ENCODE data around the gene SPAAR.

The SPAAR gene

DNA sequence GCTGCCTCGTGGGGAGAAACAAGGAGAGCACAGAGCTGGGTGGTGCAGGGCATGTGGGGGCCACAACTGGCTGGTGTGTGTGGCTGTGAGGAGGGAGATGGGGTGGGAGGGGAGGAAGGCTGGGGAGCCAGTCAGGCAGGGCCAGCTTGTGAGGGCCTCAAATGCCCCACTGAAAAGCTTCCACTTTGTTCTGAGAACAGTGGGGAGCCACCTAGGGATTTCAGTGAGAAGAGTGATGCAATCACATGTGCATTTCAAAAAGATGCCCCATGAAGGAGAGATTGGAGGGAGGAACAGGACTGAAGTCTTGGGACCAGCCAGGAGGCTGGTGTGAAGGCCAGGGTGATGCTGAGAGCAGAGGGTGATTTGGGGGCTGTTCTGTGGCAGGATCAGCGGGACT is 40.4 kb upstream of the SPAAR start:
- no peak for DNase-seq
- TF ChIP-seq EZH2 (optimal IDR thresholded peaks at IDR 0.05; ENCODE audit: low read depth, low read length) = no peak

DNA sequence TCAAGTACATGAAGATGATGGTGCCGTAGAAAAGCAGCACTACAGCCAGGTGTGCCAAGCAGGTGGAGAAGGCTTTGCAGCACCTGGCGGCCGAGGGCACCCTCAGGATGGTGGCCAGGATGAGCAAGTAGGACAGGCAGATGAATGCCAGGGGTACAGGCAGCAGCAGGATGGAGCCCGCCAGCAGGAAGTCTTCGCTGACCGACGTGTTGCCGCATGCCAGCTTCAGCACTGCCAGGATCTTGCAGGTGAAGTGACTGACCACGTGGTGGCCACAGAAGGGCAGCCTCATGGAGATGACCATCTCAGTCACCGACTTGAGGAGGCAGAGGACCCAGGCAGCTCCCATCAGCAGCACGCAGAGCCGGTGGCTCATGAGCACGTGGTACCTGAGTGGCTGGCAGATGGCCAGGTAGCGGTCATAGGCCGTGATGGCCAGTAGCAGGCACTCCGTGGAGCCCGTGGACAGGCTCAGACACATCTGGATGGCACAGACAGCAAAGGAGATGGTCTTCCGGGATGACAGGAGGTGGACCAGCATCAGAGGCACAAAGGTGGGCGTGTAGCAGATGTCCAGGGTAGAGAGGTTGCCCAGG is 39.6 kb upstream of the SPAAR start:
- no peaks in the 10 kb centered on the region for H3K79me2 ChIP-seq (ENCODE audit: low read length)
- H3K27ac ChIP-seq (ENCODE audit: low read length) = no peak overlapping the region
- no peak for DNase-seq
- no peak overlapping the region for H3K9ac ChIP-seq (ENCODE audit: low read length)
- no peaks in the 10 kb centered on the region for H3K36me3 ChIP-seq (replicated peaks; ENCODE audit: insufficient read depth, low read length)
- no peak overlapping the region for H2AFZ ChIP-seq (ENCODE audit: low read length)
- TF ChIP-seq EZH2 (optimal IDR thresholded peaks at IDR 0.05; ENCODE audit: low read depth, low read length) (no peak), EZH2phosphoT487 (IDR thresholded peaks at IDR 0.05; ENCODE audit: low read length) (no peak)
- no peak overlapping the region for H3K4me2 ChIP-seq (ENCODE audit: low read depth, low read length)
- H3K4me3 ChIP-seq (ENCODE audit: low read length) = no peak overlapping the region
- H4K20me1 ChIP-seq (ENCODE audit: insufficient read depth, low read length) = no peaks in the 10 kb centered on the region
- peaks cover 2% of the 10 kb centered on the region; the same call in 1 of the 2 replicates for H3K4me1 ChIP-seq (ENCODE audit: low read length)
- no peaks in the 10 kb centered on the region for H3K9me2 ChIP-seq (replicated peaks; ENCODE audit: insufficient read depth, low read length)
- no peaks in the 10 kb centered on the region for H3F3A ChIP-seq (ENCODE audit: insufficient read depth, low read length)
- H3K27me3 ChIP-seq (replicated peaks; ENCODE audit: insufficient read depth, low read length) = no peaks in the 10 kb centered on the region
- no peaks in the 10 kb centered on the region for H3K9me3 ChIP-seq (replicated peaks; ENCODE audit: insufficient read depth, low read length)

More for the DNA sequence above, 40.4 kb upstream of the SPAAR start:
- Histone ChIP-seq H3K9me3 (replicated peaks; ENCODE audit: insufficient read depth, low read length) (no peaks in the 10 kb centered on the region), H3K79me2 (ENCODE audit: low read length) (no peaks in the 10 kb centered on the region), H3K9me2 (replicated peaks; ENCODE audit: insufficient read depth, low read length) (no peaks in the 10 kb centered on the region), H3K9ac (ENCODE audit: low read length) (no peak overlapping the region), H4K20me1 (ENCODE audit: insufficient read depth, low read length) (no peaks in the 10 kb centered on the region), H3F3A (ENCODE audit: insufficient read depth, low read length) (no peaks in the 10 kb centered on the region), H3K27ac (ENCODE audit: low read length) (no peak overlapping the region), H3K36me3 (replicated peaks; ENCODE audit: insufficient read depth, low read length) (no peaks in the 10 kb centered on the region), H2AFZ (ENCODE audit: low read length) (no peak overlapping the region), H3K4me2 (ENCODE audit: low read depth, low read length) (no peak overlapping the region), H3K27me3 (replicated peaks; ENCODE audit: insufficient read depth, low read length) (no peaks in the 10 kb centered on the region), H3K4me1 (ENCODE audit: low read length) (peaks cover 2% of the 10 kb centered on the region; the same call in 1 of the 2 replicates), H3K4me3 (ENCODE audit: low read length) (no peak overlapping the region)

- no peaks in the 10 kb centered on the region for H3K79me2 ChIP-seq (ENCODE audit: low read length)
- no peaks in the 10 kb centered on the region for H3K9me3 ChIP-seq (replicated peaks; ENCODE audit: insufficient read depth, low read length)
- TF ChIP-seq, protein P1, sequence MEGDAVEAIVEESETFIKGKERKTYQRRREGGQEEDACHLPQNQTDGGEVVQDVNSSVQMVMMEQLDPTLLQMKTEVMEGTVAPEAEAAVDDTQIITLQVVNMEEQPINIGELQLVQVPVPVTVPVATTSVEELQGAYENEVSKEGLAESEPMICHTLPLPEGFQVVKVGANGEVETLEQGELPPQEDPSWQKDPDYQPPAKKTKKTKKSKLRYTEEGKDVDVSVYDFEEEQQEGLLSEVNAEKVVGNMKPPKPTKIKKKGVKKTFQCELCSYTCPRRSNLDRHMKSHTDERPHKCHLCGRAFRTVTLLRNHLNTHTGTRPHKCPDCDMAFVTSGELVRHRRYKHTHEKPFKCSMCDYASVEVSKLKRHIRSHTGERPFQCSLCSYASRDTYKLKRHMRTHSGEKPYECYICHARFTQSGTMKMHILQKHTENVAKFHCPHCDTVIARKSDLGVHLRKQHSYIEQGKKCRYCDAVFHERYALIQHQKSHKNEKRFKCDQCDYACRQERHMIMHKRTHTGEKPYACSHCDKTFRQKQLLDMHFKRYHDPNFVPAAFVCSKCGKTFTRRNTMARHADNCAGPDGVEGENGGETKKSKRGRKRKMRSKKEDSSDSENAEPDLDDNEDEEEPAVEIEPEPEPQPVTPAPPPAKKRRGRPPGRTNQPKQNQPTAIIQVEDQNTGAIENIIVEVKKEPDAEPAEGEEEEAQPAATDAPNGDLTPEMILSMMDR (IDR thresholded peaks at IDR 0.05; ENCODE audit: low read length) = no peak
- TF ChIP-seq EZH2phosphoT487 (IDR thresholded peaks at IDR 0.05; ENCODE audit: low read length) (no peak), EZH2 (optimal IDR thresholded peaks at IDR 0.05; ENCODE audit: low read depth, low read length) (no peak)
- H3K4me1 ChIP-seq (ENCODE audit: low read length) = peaks cover 2% of the 10 kb centered on the region; the same call in 1 of the 2 replicates
- H4K20me1 ChIP-seq (ENCODE audit: insufficient read depth, low read length) = no peaks in the 10 kb centered on the region
- no peaks in the 10 kb centered on the region for H3K27me3 ChIP-seq (replicated peaks; ENCODE audit: insufficient read depth, low read length)
- no peaks in the 10 kb centered on the region for H3F3A ChIP-seq (ENCODE audit: insufficient read depth, low read length)
- H3K27ac ChIP-seq (ENCODE audit: low read length) = no peak within 1 kb of the TSS
- H2AFZ ChIP-seq (ENCODE audit: low read length) = no peak within 1 kb of the TSS
- no peak for DNase-seq
- no peak within 1 kb of the TSS for H3K9ac ChIP-seq (ENCODE audit: low read length)
- no peaks in the 10 kb centered on the region for H3K36me3 ChIP-seq (replicated peaks; ENCODE audit: insufficient read depth, low read length)
- H3K9me2 ChIP-seq (replicated peaks; ENCODE audit: insufficient read depth, low read length) = no peaks in the 10 kb centered on the region
- no peak within 1 kb of the TSS for H3K4me3 ChIP-seq (ENCODE audit: low read length)
- no peak within 1 kb of the TSS for H3K4me2 ChIP-seq (ENCODE audit: low read depth, low read length)
Observed at GRCh38 chr9:35870351-35870923, 38.9 kb upstream of the SPAAR start, which contains the start of gene OR13J1. Gene OR13J1 (minus strand): TSS chr9:35870401. CDS start chr9:35870401, 0 bp downstream.

GRCh38 chr9:35871545-35871944 is 37.7 kb upstream of the SPAAR start:
- Histone ChIP-seq H2AFZ (ENCODE audit: low read length) (no peak overlapping the region), H3K4me3 (ENCODE audit: low read length) (no peak overlapping the region), H3K27me3 (replicated peaks; ENCODE audit: insufficient read depth, low read length) (no peaks in the 10 kb centered on the region), H3F3A (ENCODE audit: insufficient read depth, low read length) (no peaks in the 10 kb centered on the region), H4K20me1 (ENCODE audit: insufficient read depth, low read length) (no peaks in the 10 kb centered on the region), H3K9me2 (replicated peaks; ENCODE audit: insufficient read depth, low read length) (no peaks in the 10 kb centered on the region), H3K79me2 (ENCODE audit: low read length) (no peaks in the 10 kb centered on the region), H3K4me1 (ENCODE audit: low read length) (peaks cover 2% of the 10 kb centered on the region; the same call in 1 of the 2 replicates), H3K9ac (ENCODE audit: low read length) (no peak overlapping the region), H3K36me3 (replicated peaks; ENCODE audit: insufficient read depth, low read length) (no peaks in the 10 kb centered on the region), H3K4me2 (ENCODE audit: low read depth, low read length) (no peak overlapping the region), H3K27ac (ENCODE audit: low read length) (no peak overlapping the region), H3K9me3 (replicated peaks; ENCODE audit: insufficient read depth, low read length) (no peaks in the 10 kb centered on the region)
- DNase-seq = no peak
- TF ChIP-seq EZH2 (optimal IDR thresholded peaks at IDR 0.05; ENCODE audit: low read depth, low read length) (no peak), EZH2phosphoT487 (IDR thresholded peaks at IDR 0.05; ENCODE audit: low read length) (no peak)
- TF ChIP-seq, protein P1 (IDR thresholded peaks at IDR 0.05; ENCODE audit: low read length) = no peak
